ENCODE results near the gene HPCAL1.
"Not testable (repeated sequence)": the region's sequence is repeated elsewhere in the genome, so short reads cannot be mapped to it uniquely, and the experiment has no call there.

HPCAL1 gene

DNA sequence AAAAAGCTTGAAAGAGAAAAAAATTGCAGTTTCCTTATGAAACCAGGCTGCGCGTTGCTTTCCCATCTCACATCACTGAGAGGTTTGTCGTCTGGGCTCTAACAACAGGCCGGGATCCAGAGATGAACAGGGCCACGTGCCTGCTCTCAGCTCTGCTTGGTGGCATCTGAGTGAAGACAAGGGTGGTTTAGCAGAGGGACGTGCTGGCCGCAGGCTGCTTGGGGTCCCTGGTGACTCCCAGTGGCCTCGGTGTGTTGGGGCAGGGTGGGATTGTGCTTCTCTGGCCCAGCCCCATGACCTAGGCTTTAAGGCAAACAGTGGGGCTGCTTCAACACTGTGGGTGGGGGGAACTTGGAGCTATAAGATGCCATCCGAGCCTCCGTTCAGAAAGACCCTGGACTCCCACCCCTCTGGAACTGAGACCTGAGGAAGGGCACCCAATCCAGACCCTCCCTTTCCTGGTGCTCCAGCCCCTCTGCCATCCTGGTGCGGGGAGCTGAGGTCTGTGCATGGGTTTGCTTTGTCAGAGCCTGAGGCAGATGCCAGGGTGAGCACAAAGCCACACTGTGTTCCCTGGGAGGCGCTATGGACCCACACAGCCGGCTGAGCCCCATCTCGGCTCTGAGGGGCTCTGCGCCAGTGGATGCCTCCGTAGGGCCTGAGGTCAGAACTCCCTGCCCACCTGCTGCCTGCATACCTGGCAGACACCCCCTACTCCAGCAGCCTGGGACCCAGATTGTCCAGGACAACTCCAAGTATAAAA, 18.4 kb upstream of the HPCAL1 start:
- DNase-seq (ENCODE audit: low spot score), result no peak

DNA sequence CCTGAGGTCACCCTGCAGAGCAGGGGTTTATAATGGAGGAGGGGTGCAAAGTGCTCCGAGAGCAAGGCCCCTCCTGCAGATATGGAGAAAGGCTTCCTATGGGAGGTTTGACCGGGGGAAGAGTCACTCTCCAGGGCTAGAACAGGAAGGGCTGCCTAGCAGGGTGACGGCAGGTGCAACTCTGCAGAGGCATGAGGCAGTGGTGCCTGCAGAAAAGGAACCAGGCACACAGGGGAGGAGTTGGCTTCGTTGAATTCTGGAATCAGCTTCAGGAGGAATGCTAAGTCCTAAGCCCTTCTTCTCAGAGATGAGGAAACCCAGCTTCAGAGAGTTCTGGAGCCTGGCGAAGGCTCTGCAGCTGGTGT, 17.5 kb upstream of the HPCAL1 start:
- DNase-seq (ENCODE audit: low spot score), result no peak

DNA sequence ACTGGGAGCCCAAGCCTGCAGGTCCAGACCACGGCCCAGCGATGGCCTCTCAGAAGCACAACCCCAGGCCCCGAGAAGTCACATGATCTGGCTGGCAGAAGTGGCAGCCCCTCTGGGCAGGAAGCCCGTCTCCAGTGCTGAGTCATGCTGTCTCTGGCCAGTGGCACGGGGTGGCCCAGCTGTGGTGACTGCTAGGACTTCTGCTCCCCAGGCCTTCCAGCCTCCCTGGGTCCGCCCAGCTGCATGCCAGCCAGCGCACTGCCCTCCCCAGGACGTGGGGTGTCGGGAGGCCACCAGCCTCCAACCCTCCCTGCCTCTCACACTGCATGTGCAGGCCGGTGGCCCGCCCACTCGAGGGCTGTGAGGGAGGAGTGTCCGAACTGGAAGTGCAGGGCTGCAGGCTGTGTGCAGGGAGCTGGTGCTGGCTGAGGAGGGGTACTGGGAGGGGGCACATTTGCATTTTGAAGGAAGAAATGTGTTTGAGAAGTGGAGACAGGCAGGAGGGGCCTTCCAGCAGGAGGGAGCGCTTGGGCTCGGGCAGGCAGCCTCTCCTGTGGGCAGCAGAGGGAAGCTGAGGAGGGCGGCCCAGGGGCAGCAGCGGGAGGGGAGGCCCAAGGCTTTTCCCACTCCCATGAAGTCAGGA, 17.0 kb upstream of the HPCAL1 start:
- no peak for DNase-seq (ENCODE audit: low spot score)

DNA sequence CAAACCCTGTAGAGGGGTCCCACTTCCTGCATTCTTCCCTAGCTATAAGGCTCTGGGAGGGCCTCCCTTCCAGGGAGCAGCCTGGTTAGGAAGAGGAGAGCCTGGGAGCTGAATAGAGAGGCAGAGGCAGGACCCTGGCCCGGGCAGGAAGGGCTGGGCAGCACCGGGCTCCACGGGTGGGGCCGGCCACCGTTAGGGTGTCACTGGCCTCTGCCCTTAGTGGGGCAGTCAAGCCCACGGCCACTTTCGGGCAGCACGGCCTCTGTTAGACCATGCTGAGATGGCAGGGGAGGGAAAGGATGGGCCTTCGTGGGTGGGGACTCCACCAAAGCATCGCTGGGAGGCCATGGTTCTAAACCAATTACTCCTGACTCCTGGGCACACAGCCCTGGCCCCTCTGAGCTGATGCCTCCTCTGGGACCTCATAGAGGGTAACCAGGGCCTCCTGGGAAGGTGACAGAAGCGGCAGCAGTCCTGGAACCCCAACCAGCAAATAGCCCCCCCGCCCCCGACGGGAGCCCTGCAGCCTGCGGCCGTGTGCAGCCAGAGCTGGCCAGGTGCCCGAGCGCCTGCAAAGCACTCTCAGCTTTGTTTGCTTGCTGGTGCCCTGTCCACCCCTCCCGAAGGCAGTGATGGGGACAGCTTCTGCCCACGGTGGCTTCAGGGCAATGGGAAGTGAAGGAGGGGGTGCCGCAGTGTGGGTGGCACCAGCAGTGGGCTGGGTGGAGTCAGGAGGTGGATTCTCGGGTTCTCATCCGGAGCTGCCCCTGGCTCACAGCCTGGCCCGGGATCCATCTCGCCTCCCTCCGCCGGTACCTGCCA, 16.3 kb upstream of the HPCAL1 start:
- no peak for DNase-seq (ENCODE audit: low spot score)

DNA sequence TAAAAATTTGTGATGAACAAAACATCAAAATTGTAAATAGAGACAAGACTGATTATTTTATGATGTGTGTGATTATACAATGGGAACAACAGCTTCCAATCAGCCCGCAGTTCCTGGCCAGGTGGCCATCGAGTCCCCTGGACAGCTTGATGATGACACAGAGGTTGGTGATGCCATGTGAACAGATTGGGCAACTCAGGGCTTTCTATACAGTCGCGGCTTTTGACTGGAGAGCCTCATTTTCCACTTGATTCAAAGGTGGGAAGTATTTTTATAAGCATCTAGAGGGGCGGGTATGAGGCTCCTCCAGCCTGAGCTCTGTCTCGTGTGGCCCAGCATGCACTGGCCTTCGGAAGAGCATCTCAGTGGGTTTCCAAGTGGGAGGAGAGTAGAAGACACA, 14.9 kb upstream of the HPCAL1 start:
- DNase-seq (ENCODE audit: low spot score), result no peak

DNA sequence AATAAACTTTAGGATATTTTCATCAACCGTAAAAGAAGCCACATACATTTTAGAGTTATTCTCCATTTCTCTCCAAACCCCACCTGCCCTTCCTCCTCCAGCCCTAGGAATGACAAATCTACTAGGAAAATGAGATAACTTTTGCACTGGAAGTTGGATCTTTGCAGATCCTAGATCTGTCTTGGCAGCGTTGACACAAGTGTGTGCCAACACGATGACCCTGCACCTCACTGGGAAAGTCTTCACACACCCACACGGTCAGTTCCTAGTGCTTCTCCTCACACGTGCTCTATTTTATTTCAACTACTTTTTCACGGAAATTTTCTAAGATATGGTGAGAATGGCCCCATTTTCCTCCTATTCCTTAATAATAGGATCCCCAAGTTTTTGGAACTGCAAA, 14.1 kb upstream of the HPCAL1 start:
- DNase-seq (ENCODE audit: low spot score), result no peak

DNA sequence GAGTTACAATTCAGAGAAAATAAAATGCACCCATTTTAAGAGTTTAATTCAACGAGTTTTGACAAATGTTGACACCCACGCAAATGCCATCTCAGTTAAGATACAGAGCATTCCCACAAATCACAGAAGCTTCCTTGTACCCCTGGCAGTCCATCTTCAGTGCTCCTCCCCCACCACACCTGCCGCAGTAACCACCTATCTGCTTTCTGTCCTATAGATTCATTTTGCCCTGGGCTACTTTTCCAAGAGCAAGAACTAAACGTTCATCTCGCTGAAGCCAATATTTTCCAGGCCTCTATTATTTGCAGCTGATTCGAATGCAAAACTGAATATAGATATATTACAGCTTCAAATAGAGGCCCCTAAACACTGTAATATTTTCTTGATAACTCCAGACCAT, 13.4 kb upstream of the HPCAL1 start:
- DNase-seq (ENCODE audit: low spot score), result no peak

DNA sequence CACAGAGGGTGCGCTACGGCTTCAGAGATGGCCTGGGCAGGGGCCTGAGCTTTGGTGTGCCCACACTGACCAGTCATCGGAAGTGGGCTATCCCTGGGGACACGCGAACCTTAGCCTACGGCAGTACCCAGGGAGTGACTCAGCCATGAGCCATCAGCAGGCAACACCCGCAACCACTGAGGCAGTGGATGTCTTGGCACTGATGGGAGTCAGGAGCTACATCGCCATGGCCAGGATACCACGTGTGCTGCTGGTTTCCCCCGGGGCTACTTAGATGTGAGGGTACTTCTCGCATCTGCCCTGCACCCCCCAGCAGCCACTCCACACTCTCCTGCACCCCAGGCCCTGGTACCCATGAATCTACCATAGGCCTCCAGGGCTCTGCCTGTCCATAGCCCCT, 12.8 kb upstream of the HPCAL1 start:
- peak; percentile 86 for DNase-seq (ENCODE audit: low spot score)

DNA sequence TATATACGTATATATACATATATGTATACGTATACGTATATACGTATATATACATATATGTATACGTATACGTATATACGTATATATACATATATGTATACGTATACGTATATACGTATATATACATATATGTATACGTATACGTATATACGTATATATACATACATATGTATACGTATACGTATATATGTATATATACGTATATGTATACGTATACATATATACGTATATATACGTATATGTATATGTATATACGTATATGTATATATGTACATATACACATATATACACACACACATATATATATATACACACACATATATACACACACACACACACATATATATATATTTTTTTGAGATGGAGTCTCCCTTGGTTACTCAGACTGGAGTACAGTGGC, 11.3 kb upstream of the HPCAL1 start:
- DNase-seq (ENCODE audit: low spot score), result not testable (repeated sequence)

DNA sequence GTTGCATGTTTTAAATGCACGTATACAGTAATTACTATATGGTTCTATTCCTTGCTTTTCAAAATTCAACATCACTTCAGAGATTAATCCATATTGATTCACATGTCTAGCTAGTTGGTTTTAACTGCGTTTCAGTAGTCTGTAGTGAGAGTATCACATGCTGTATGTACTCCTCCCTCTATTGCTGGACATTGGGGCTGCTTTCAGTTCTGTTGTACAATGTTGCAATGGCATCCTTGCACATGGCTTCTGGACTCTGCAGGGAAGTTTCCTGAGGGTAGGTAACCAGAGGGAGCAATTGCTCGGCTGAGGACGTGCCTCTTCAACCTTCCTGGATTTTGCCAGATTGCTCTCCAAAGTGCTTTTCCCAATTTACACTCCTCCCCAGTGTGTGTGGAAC, 10.7 kb upstream of the HPCAL1 start:
- no peak for DNase-seq (ENCODE audit: low spot score)

DNA sequence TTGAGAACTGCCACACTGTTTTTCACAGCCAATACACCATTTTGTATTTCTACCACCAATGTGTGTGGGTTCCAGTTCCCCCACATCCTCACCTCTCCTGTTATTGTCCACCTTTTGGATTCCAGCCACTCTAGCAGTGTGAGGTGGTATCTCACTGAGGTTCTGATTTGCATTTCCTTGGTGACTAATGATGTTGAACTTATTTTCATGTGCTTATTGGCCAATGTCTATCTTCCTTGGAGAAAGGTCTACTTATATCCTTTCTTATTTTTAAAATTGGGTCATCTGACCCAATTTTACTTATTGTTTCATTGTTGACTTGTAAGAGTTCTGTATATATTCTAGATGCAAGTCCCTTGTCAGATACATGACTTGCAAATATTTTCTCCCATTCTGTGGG, 9.1 kb upstream of the HPCAL1 start:
- DNase-seq (ENCODE audit: low spot score), result no peak

DNA sequence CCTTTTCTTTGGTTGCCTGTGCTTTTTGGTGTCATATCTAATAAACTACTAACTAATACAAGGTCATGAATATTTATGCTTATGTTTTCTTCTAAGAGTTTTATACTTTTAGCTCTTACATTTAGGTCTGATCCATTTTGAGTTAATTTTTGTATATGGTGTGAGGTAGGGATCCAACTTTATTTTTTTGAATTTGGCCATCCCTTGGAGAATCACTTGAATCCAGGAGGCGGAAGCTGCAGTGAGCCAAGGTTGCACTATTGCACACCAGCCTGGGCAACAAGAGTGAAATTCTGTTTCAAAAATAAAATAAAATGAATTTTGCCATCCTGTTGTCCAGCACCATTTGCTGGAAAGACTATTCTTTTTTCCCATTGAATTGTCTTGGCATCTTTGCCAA, 8.6 kb upstream of the HPCAL1 start:
- no peak for DNase-seq (ENCODE audit: low spot score)

DNA sequence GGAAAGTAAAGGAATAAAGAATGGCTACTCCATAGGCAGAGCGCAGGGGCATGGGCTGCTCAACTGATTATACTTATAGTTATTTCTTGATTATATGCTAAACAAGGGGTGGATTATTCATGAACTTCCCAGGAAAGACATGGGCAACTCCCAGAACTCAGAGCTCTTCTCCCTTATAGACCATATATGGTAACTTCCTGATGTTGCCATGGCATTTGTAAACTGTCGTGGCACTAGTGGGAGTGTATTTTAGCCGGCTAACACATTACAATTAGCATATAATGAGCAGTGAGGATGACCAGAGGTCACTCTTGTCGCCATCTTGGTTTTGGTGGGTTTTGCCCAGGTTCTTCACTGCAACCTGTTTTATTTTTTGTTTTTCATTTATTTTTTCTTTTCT, 7.1 kb upstream of the HPCAL1 start:
- DNase-seq (ENCODE audit: low spot score), result peak; percentile 23

DNA sequence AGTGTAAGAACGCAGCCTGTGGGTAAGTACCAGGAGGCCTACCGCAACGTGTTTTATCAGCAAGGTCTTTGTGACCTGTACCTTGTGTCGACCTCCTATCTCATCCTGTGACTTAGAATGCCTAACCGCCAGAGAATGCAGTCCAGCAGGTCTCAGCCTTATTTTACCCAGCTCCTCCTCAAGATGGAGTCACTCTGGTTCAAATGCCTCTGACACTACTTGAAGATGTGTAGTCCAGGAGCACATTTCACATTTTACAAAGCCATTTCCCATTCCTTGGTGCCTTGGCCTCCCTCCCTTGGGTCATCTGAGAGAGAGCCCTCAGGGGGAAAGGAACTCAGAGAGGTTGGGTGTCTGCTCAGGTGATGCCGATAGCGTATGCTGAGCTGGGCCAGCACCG, 6.6 kb upstream of the HPCAL1 start:
- no peak for DNase-seq (ENCODE audit: low spot score)

DNA sequence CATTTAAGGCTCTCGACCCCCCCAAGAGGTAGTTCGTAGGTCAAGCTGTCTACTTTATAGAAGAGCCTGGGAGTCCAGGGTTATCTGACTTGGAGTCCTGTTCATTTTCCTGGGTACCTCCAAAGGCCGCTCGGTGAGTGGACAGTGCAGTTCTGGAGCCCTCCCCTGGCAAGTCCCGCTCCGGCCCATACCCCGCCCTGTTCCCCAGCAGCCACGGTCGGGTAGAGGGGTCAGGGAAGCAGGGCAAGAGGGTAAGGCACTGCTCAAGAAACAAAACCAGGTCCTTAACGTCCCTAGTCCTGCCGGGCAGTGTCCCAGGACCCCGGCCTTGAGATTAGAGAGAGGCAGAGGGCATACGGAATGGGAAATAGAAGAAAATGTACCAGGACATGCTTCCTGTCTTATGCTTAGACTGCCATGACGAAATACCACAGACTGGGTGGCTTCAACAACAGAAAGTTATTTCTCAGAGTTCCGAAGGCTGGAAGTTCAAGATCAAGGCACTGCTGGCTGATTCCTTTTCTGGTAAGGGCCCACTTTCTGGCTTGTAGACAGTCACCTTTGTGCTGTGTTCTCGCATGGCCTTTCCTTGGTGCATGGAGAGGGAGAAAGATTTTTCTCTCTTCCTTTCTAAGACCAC, 5.4 kb upstream of the HPCAL1 start:
- DNase-seq (ENCODE audit: low spot score), result no peak

DNA sequence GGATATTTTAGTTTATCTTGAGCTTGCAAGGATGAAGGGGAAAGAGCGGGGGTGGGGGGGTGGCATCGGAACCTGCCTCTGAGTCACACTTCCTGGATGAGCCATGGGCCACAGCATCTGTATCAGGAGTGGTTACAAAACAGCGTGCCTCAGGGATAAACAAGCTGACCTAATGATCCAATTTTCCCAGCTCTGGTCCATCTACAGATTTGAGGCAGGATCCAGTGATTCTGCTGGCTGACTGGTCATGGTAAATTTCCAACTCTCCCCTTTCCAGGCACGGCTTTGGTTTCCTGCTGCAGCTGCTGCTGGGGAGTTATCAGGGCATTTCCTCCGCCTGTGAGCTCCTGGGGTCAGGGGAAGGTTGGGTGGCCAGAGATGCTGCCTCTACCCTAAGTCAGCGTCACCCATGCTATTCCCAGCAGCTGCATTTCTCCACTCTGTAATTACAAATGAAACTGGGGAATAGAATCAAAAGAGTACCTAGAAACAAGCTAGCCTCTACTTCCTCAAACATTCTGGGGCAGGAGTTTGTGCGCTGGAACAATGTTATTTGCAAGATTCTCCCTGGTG, 4.7 kb upstream of the HPCAL1 start:
- DNase-seq (ENCODE audit: low spot score), result peak; percentile 96

DNA sequence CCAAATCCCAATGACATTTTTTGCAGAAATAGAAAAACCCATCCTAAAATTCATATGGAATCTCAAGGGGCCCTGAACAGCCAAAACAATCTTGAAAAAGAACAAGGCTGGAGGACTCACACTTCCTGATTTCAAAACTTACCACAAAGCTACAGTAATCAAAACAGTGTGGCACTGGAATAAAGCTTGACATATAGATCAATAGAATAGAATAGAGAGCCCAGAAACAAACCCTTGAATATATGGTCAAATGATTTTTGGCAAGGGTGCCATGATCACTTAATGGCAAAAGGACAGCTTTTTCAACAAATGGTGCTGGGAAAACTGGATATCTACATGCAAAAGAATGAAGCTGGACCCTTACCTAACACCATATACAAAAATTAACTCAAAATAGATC, 3.9 kb upstream of the HPCAL1 start:
- DNase-seq (ENCODE audit: low spot score), result not testable (repeated sequence)

DNA sequence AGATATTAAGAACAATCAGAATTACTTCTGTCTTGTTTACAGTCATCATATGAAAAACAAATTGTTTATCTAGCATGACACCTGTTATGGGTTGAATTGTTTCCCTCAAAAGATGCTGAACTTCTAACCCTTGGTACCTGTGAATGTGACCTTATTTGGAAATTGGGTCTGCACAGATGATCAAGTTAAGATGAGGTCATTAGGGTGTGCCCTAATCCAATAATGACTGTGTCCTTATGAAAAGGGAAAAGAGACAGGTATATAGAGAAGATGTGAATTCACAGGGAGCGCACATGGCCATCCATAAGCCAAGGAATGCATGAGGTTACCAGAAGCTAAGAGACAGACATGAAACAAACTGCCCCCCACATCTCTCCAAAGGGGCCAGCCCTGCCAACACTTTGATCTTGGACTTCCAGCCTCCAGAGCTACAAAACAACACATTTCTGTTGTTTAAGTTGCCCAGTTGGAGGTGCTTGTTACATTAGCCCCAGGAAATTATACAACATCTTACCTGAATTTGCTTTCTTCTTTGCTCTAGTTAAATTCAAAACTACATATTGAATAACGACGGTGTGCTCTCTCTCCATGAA, 2.3 kb upstream of the HPCAL1 start:
- DNase-seq (ENCODE audit: low spot score), result no peak

DNA sequence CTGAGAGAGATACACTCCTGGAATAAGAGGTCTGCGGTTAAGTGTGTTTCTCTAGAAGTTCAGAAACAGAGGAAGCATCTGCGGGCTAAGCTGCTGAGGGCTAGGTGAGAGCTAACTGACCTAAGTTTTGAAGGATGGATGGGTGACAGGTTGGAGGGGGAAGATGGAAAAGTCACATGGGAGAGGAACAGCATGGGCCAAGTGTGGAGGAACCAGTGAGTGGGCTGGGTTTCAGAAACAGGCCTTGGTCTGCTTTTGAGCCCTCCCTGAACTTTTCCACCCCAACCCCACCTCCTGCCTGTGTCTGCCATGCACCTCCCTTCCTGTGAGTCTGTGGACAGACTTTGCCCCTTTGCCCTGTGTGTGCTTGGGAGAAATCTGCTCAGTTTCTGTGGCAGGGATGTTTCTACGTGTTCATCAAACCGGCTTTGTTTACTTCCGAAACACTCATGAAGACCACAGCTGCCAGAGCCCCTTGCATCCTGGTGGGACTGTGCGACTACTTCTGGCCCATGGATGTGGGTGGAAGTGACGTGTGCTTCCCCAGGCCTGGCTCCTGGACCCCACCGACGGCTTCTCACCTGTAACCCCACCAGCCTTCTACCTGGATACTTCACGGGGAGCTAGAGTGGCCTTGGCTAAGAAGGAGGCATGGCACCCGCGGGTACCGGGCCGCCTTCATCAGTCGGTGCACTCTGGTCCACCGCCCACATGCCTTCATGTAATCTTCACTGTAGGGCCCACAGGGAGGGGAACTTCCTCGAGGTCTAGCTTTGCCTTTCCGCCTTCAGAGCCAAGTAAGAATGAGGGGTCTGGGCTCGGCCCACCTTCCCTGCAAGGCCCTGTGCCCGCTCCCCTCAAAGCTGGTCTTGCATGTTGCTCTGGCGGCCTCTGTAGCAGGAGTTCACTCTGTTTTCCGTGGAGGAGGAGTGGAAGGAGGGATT, 1.4 kb upstream of the HPCAL1 start:
- DNase-seq (ENCODE audit: low spot score), result no peak

DNA sequence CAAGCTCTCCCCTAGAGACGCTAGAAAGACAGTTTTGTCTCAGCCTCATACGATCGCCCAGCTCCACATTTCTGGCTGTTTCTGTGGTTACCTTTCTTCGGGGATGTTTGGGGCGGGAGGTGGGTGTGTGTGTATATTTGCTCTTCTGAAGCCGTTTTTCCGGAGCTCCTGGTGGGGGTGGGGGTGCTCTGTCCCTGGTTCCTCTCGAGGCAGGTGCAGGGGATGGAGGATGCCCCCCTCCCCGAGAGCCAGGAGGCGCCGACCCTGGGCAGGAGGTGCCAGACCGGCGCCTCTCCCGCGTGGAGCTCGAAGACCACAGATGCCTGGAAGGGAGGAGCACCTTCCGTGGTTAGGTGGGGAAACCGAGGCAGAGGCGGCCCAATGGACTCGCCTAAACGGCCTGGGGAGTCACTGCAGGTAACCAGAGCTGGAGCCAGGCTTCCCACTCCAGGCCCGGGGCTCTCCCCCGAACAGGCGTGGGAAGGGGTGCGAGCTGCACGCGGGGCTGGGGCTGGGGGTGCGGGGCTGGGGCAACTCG, 694 bp upstream of the HPCAL1 start:
- DNase-seq (ENCODE audit: low spot score), result no peak

Measured in RKO (cell line).